Occipital lobe (tissue), 2 donors: ENCODE results near the gene SMIM22. TPM values are rescaled to one million over a fixed set of nuclear protein-coding genes. Genes with fewer than 3 reads are reported as not detected.

ENCODE experiments used
- DNase-seq: peaks from one replicate; lab custom pipeline; 2025; lab: John Stamatoyannopoulos, UW
- total RNA-seq: library from RNA; depleted of rRNA; stranded (reverse); fragments of >200 nt; gene quantifications from one replicate; pipeline ENCODE4 v1.2.3, GENCODE V29; 2014

SMIM22 gene
- total RNA-seq, 1 donor from 2014 or later = not detected

- DNase-seq = no peak
These were observed 831 bp downstream of the SMIM22 start for GRCh38 chr16:4795828-4796572.

- no peak for DNase-seq
These were observed 2.0 kb downstream of the SMIM22 start for GRCh38 chr16:4796982-4797804.

DNA sequence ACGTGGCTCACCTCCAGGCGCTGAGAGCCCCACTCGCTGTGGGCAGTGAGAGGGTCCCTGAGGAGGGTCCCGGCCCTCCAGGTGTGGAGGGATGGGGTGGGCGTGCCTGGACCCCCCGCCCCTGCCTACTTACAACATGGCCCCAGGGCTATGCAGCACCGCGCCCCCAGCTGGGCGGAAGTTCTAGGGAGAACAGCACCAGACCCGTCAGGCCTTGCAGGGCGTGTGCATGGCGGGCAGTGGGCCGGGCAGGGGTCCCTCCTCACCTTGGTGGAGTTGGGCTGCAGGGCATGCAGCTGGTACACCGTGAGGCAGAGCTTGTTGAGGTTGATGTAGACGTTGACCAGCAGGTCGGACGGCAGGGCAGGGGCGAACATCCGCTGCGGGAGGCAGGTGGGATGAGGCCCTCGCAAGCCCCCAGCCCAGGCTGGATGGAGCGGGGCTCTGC is 2.7 kb downstream of the SMIM22 start:
- DNase-seq = no peak

- no peak for DNase-seq
These were observed 3.3 kb downstream of the SMIM22 start for GRCh38 chr16:4798456-4798855.

GRCh38 chr16:4799171-4799855 is 4.1 kb downstream of the SMIM22 start:
- no peak for DNase-seq

GRCh38 chr16:4800290-4801041 is 5.3 kb downstream of the SMIM22 start:
- peak; percentile 41 for DNase-seq

- DNase-seq = no peak
These were observed 6.1 kb downstream of the SMIM22 start for GRCh38 chr16:4801051-4801961.

- DNase-seq = peak; percentile 59
These were observed 6.9 kb downstream of the SMIM22 start, which contains the start of gene ROGDI for GRCh38 chr16:4801962-4802658. ROGDI (minus strand) TSS chr16:4802633; CDS start chr16:4802571, 62 bp downstream.

- DNase-seq = peak; percentile 97
These were observed 7.6 kb downstream of the SMIM22 start for GRCh38 chr16:4802659-4803287.

- DNase-seq = no peak
These were observed 8.3 kb downstream of the SMIM22 start for GRCh38 chr16:4803401-4803844.

GRCh38 chr16:4803898-4804762 is 9.0 kb downstream of the SMIM22 start:
- DNase-seq = no peak

GRCh38 chr16:4805231-4805630 is 10.1 kb downstream of the SMIM22 start:
- no peak for DNase-seq

GRCh38 chr16:4806280-4806679 is 11.1 kb downstream of the SMIM22 start:
- no peak for DNase-seq

GRCh38 chr16:4811242-4811641 is 16.1 kb downstream of the SMIM22 start:
- no peak for DNase-seq

GRCh38 chr16:4811773-4812172 is 16.6 kb downstream of the SMIM22 start:
- no peak for DNase-seq

- DNase-seq = no peak
These were observed 18.3 kb downstream of the SMIM22 start for GRCh38 chr16:4813251-4814003.

DNA sequence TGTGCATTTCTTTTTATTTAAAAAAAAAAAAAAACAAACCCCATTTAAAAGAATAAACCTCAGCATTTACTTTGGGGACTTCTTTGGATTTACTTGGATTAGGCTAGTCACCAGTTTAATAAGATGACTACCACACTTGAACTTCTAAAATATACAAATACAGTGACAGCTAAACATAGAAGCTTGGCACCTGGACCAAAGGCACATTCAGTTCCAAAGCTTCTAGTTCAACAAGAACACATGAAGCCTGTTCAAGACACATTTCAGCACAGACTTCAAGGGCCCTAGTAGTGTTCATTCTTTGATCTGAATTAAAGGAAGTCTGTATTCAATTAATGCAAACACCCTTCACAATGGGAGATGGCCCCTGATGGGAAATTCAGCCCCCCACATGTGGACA is 18.9 kb downstream of the SMIM22 start:
- no peak for DNase-seq
